Stimulated activated CD8-positive, alpha-beta memory T cell treated with anti-CD3 and anti-CD28 coated beads, Interleukin-15, amount 100 ng/mL, for 4 hours (primary cell): ENCODE measurements around the gene NHLRC1.
"Not testable (repeated sequence)": the region's sequence is repeated elsewhere in the genome, so short reads cannot be mapped to it uniquely, and the experiment has no call there.

Experiments used
- DNase-seq, 2 donors: peaks; one replicate each; pipeline ENCODE4 v3.0.0-alpha.2; 2020; ENCODE audit warnings: low read depth in 2 of 2

Gene NHLRC1

GRCh38 chr6:18122128-18123093, at the start of gene NHLRC1:
NHLRC1 (minus strand) TSS chr6:18122677; CDS start chr6:18122606, 71 bp downstream.
- peak; percentile 39 to 46 for DNase-seq

GRCh38 chr6:18171871-18172270, 49.4 kb upstream of the NHLRC1 start:
- DNase-seq, result no peak

- DNase-seq, result no peak
Observed at GRCh38 chr6:18168264-18168663, 45.8 kb upstream of the NHLRC1 start.

- DNase-seq, result no peak
Observed at GRCh38 chr6:18166312-18167036, 44.0 kb upstream of the NHLRC1 start.

GRCh38 chr6:18165751-18166150, 43.3 kb upstream of the NHLRC1 start:
- DNase-seq, result no peak

- DNase-seq, result no peak
Observed at GRCh38 chr6:18162401-18162800, 39.9 kb upstream of the NHLRC1 start.

- no peak for DNase-seq
Observed at GRCh38 chr6:18161431-18161830, 39.0 kb upstream of the NHLRC1 start.

GRCh38 chr6:18160911-18161310, 38.4 kb upstream of the NHLRC1 start:
- DNase-seq, result no peak

GRCh38 chr6:18155864-18156421, 33.5 kb upstream of the NHLRC1 start:
- DNase-seq, result peak; percentile 5 to 8

GRCh38 chr6:18155150-18155863, 32.8 kb upstream of the NHLRC1 start, which contains the start of gene KDM1B:
KDM1B (plus strand) TSS chr6:18155422; CDS start chr6:18159896, 4,474 bp downstream.
- DNase-seq, result peak; percentile 97 to 99

- no peak for DNase-seq
Observed at GRCh38 chr6:18154507-18155149, 32.2 kb upstream of the NHLRC1 start, which contains the start of gene TPMT. TPMT (minus strand) TSS chr6:18155077; CDS start chr6:18149127, 5,950 bp downstream.

GRCh38 chr6:18153311-18153703, 30.8 kb upstream of the NHLRC1 start:
- DNase-seq, result no peak

- DNase-seq, result no peak
Observed at GRCh38 chr6:18151801-18152200, 29.3 kb upstream of the NHLRC1 start.

- DNase-seq, result not testable (repeated sequence)
Observed at GRCh38 chr6:18151391-18151790, 28.9 kb upstream of the NHLRC1 start.

- no peak for DNase-seq
Observed at GRCh38 chr6:18148304-18149025, 26.0 kb upstream of the NHLRC1 start.

- no peak for DNase-seq
Observed at GRCh38 chr6:18147616-18148015, 25.1 kb upstream of the NHLRC1 start.

GRCh38 chr6:18147160-18147559, 24.7 kb upstream of the NHLRC1 start:
- DNase-seq, result no peak

- no peak for DNase-seq
Observed at GRCh38 chr6:18142591-18142861, 20.0 kb upstream of the NHLRC1 start.

GRCh38 chr6:18141805-18142590, 19.5 kb upstream of the NHLRC1 start:
- no peak for DNase-seq
